ENCODE results near the gene ANKRD1. TPM values are rescaled to one million over a fixed set of nuclear protein-coding genes. Genes with fewer than 3 reads are reported as not detected.

The ANKRD1 gene
- total RNA-seq, 1 experiment from 2014 or later, result 0.11 TPM

GRCh38 chr10:90964781-90965465 lies 44.0 kb upstream of the ANKRD1 start:
- no peaks in the 10 kb centered on the region for H3K36me3 Mint-ChIP-seq (ENCODE audit: insufficient read depth in 1 of 3, low read depth in 3 of 3)
- H3K4me1 Mint-ChIP-seq, result no peaks in the 10 kb centered on the region
- Histone ChIP-seq H3K27ac (ENCODE audit: insufficient read length, low read depth, low read length) (no peak overlapping the region), H2AK5ac (ENCODE audit: insufficient read length, low read length) (no peak overlapping the region), H2BK20ac (ENCODE audit: low read depth, low read length, poor library complexity, severe bottlenecking) (no peak overlapping the region), H3K9me3 (ENCODE audit: control insufficient read depth, low read depth, low read length) (no peaks in the 10 kb centered on the region), H2BK5ac (ENCODE audit: insufficient read length, low read length) (no peak overlapping the region), H3K79me1 (ENCODE audit: insufficient read depth, low read depth, low read length, poor library complexity, severe bottlenecking) (no peaks in the 10 kb centered on the region), H2AFZ (ENCODE audit: low read length) (no peak overlapping the region), H2BK12ac (ENCODE audit: insufficient read length, low read depth, low read length) (no peak overlapping the region), H2BK15ac (ENCODE audit: low read depth, low read length) (no peak overlapping the region), H3K18ac (ENCODE audit: insufficient read length, low read depth, low read length) (no peak overlapping the region), H3K23me2 (ENCODE audit: insufficient read length, low read depth, low read length, poor library complexity, severe bottlenecking) (no peaks in the 10 kb centered on the region), H3K9ac (ENCODE audit: extremely low read depth, insufficient read length, low read length) (no peak overlapping the region), H3K4me2 (ENCODE audit: insufficient read depth, insufficient read length, low read length) (no peak overlapping the region), H3K56ac (ENCODE audit: insufficient read length, low read depth, low read length) (no peak overlapping the region), H4K20me1 (ENCODE audit: control insufficient read depth, insufficient read depth, insufficient read length) (no peaks in the 10 kb centered on the region), H3K14ac (ENCODE audit: insufficient read depth, low read length) (no peak overlapping the region), H3K4ac (ENCODE audit: low read depth, low read length) (no peak overlapping the region), H3K4me1 (ENCODE audit: insufficient read depth, low read length) (no peaks in the 10 kb centered on the region), H3K23ac (ENCODE audit: insufficient read length, low read depth, low read length) (no peak overlapping the region), H4K5ac (ENCODE audit: insufficient read length, low read depth, low read length) (no peak overlapping the region), H3K79me2 (ENCODE audit: insufficient read depth, low read length) (no peaks in the 10 kb centered on the region), H3K27me3 (ENCODE audit: insufficient read depth, low read length) (no peaks in the 10 kb centered on the region), H3T11ph (ENCODE audit: low read length) (no peak overlapping the region), H4K91ac (ENCODE audit: insufficient read length, low read depth, low read length) (no peak overlapping the region), H2BK120ac (ENCODE audit: low read depth, low read length, poor library complexity, severe bottlenecking) (no peak overlapping the region), H4K8ac (replicated peaks; ENCODE audit: insufficient read length, low read depth, low read length) (no peak overlapping the region)
- H3K27ac Mint-ChIP-seq, result no peak overlapping the region
- no peak for TF ChIP-seq CTCF (conservative IDR thresholded peaks at IDR 0.05)
- WGBS (ENCODE audit: extremely low coverage, insufficient read length, low lambda C conversion rate), result no CpG with 5 or more reads among the region's 1 CpG
- no peaks in the 10 kb centered on the region for H3K9me3 Mint-ChIP-seq
- no peak overlapping the region for H3K4me3 Mint-ChIP-seq
- no peak for DNase-seq
- peaks cover 74% of the 10 kb centered on the region for H3K27me3 Mint-ChIP-seq (ENCODE audit: low read depth)
